ENCODE results near the gene SLC6A2.
A peak's percentile ranks its signal among the peaks of the same experiment; 100 is the strongest.

SLC6A2 gene

DNA sequence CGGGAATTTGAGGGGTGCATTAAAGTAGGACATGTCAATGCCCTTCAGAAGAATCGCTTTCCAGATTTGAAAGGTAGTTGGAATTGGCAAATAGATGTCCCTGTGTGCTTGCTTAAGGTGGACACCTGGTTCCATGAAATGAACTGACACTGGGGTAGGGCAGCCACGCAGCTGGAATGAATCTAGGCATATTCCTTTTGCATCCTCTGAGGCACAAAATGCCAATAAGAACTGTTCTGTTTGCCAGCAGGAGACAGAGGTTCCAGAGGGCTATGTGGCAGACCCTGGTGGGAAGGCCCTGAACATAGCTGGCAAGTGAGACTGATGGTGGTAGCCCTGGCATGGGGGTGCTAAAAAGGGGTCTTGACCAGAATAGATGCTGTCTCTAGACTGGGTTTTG lies 61.5 kb downstream of the SLC6A2 start:
- no peak for DNase-seq

DNA sequence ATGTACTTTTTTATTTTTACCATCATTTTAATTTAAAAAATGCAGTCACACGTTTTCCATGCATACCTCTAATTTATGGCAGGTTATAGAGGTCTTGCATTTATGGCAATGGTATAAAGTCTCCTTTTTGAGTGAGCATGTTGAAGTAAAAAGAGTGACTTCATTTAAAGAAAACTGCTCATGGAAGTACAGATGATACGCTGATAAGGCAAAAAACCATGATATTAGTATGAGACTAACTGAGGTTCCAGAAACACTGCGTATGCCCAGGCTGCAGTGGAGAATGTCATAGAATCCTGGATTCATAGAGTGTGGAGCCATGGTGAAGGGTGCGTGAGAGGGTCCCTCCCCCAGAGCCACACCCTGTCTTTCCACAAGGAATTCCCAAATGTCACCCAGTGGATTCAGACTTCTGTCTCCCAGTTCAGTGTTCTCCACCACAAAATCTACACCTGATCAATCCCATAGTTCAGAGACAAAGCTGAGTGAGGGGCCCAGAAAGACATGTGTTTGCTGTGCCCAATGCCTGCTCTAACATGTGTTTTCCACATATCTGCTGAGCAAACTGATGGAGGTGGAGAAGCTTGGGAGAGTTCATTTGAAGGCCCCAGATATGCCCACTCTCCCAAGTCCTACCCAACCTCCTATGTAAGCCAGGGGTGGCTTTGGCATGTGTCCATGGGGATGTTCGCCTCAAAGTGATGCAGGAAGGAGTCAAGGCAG lies 69.4 kb downstream of the SLC6A2 start:
- no peak for DNase-seq

DNA sequence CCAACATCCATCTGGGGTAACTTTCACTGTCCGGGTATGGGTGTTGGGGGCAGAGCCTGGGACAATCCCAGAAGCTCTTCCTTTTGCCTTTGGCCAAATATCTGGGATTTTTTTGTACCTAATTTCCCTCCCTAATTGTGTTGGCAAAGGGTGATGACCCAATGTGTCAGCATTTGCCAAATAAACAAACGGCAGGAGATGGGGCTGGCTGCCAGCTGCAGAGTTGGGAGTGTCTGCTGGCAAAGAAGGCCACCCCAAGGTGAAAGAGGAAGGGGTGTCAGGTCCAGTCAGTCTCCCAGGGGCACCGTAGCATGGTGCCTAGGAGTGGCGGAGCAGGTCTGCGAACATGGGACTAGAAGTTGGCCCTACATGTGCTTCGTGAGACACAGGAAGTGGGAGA lies 73.0 kb downstream of the SLC6A2 start:
- DNase-seq = no peak

DNA sequence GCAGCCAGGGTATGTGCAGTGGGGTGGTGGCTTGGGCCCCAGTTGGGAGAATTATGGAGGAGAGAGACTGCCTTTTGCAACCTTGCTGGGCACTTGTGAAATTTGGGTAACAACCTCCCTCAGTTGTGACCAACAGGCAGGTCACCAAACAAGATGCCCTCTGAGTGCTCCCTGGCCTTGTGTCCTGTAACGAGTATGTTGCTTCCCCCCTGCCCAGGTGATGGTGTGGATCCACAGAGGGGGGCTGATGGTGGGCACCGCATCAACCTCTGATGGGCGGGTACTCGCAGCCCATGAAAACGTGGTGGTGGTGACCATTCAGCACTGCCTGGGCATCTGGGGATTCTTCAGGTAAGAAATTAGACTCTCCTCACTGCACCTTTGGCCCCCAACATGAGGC lies 74.3 kb downstream of the SLC6A2 start:
- DNase-seq = no peak

DNA sequence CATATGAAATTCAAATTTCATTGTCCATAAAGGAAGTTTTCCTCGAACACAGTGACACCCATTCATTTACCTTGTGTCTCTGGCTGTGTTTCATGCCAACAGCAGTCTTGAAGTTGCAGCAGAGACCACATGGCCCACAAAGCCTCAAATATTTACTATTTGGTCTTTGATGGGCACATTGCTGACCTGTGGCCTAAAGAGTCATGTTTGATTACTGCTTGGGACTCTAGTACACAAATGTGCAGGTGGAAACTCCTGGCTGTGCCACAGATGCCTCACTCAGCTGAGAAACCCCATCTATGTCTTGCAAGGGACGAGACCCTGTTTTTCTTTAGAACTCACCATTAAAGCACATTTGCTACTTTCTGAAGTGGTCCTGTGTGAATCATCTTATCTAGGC lies 76.7 kb downstream of the SLC6A2 start:
- DNase-seq = no peak

DNA sequence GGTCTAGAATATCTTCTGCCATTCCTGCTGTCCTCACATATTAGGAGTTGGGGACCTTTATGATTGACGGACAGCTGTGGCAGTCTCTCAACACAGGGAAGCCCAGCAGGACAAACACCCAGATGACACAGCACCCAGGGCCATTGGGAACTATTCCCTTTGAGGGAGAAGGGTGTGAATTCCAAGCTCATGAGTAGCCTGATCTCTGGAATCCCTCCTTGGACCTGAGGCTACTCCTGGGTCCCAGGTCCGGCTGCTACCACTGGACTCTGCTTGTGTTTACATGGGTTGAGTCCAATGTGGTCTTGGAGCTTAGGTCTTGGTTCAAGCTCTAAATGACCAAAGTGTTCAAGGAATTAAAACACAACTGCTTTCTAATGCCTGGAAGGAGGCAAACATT lies 78.9 kb downstream of the SLC6A2 start:
- DNase-seq = no peak

DNA sequence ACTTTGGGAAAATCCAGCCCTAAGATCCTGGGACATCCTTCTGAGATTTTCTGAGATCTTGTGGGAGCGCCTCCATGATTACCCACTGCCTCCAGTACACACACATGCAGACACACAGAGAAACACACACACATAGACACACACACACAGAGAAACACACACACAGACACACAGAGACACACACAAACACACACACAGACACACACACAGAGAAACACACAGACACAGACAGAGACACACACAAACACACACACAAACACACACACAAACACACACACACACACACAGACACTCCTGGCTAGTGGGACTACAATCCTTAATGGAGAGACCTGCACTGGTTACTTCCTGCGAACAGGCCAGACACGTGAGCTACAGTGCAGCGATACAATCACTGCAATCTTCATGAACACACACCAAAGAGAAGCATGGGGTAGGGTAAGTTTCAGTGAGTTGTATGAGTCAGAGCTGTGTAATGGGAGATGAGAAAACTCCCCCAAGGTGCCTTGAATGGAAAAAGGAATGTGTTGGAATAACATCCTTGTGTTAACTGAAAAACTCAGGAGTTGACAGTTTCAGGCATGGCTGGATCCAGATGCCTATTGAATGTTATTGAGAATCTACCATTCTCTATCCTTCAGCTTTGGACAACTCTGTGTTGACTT lies 79.5 kb downstream of the SLC6A2 start:
- DNase-seq = no peak

DNA sequence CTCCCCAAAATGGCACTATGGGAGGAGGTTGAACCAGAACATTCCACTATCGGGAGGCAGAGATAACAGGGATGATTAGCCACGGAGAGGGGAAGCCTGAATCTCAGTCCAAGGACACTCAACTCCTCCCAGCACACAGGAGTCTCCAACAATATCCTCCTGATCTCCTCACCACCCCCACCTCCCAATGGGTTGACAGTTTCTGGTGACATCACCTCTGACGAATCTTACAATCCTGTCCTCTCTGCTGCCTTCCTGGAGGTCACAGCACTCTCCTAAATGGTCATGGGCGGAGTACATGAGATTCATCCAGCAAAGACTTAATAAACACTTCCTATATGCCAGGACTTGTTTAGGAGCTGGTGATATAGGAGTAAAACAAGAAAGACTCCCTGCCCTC lies 80.9 kb downstream of the SLC6A2 start:
- no peak for DNase-seq

DNA sequence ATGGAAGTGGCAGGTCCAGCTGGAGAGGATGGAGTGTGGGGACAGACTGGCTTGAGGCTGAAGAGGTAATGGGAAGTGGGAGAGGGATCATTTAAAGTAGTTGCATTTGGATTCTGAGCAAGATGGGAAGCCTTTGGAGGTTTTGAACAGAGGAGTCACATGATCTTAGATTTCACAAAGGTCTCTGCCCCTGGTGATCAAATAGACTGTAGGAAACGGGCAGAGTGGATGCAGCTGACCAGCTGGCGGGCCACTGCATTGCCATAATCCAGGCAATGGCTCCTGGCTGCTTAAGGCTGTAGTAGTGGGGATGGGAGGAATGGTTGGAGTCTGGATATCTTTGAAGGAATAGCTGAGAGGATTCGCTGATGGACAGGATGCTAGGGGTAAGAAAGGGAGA lies 81.5 kb downstream of the SLC6A2 start:
- no peak for DNase-seq

DNA sequence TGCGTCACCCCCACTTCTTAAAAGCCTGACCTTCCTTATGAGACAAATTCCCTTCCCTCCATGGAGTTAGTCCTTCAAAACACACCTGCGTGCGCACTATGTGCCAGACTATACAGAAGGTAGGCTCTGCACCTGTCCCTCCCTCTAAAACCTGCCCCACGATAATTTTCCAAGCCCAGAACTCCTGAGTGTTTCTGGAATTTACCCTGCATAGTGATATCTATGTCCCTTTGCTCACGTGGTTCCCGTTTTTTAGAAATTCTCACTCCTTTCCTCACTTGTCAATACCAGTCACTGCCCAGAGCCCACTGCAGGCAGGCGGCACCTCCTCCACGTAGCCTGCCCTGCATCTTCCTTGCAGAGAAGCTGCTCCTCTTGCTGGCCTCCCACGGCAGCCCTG lies 82.2 kb downstream of the SLC6A2 start:
- DNase-seq = no peak

DNA sequence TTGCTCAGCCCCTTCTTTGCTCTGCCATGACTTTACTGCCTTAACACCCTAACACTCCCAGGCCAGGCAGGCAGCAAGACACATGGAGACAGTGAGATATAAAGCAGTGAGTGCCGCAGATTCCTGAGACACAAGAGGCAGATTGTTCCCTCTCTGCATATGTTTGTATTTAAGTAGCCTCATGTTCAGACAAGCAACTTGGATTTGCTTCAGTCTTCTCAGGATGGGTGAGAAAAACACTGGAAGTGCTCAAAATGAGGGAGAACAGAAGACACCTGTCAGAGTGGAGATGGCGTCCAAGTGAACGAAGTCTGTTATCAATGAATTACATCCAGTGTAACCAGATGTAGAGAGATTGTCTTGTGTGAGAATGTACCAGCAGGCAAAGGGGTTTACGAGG lies 90.3 kb downstream of the SLC6A2 start:
- DNase-seq = no peak

DNA sequence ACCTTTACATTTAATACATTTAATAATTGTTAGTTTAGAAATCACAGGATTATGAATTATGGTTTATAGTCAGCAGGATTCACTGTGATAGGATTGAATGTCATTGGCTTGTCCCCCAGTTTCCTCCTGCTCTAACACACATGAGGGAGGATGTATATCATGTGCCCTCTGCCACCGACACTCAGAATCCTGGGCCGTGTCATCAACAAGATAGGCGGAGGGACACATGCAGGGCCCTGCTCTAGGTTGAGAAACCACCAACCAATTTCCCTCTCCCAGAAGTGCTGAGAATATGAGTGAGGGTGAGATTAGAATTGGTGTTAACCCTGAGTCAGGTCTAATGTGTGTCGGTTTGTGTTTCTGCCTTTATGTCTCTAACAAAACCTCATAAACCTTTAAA lies 92.0 kb downstream of the SLC6A2 start:
- DNase-seq = no peak

DNA sequence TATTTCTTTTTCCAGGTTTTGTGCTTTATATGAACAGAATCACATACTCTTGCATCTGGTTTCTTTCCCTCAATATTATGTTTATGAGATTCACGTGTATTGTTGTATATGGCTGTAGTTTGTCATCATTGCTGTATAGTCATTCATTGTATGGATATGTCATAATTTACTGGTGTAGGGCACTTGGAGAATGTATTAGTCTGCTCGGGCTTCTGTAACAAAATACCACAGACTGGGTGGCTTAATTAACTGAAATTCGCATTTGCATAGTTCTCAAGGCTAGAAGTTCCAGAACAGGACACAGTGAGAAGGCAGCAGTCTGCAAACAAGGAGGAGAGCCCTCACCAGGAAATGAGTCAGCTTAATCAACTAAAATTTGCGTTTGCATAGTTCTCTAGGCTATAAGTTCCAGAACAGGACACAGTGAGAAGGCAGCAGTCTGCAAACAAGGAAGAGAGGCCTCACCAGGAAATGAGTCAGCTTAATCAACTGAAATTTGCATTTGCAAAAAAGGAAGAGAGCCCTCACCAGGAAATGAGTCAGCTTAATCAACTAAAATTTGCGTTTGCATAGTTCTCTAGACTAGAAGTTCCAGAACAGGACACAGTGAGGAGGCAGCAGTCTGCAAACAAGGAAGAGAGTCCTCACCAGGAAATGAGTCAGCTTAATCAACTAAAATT lies 96.8 kb downstream of the SLC6A2 start:
- peak; percentile 36 for DNase-seq

DNA sequence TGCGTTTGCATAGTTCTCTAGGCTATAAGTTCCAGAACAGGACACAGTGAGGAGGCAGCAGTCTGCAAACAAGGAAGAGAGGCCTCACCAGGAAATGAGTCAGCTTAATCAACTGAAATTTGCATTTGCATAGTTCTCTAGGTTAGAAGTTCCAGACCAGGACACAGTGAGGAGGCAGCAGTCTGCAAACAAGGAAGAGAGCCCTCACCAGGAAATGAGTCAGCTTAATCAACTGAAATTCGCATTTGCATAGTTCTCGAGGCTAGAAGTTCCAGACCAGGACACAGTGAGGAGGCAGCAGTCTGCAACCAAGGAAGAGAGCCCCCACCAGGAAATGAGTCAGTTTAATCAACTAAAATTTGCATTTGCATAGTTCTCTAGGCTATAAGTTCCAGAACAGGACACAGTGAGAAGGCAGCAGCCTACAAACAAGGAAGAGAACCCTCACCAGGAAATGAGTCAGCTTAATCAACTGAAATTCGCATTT lies 97.4 kb downstream of the SLC6A2 start:
- peak; percentile 29 for DNase-seq
